Hepatic stellate cell (primary cell): ENCODE results near the gene IDUA.

Experiments
- DNase-seq: peaks from one replicate; pipeline ENCODE4 v3.0.0; 2011; ENCODE audit warnings: low spot score

IDUA gene

GRCh38 chr4:1015746-1016145 lies 28.9 kb downstream of the IDUA start:
- DNase-seq = no peak

- DNase-seq = no peak
Measured at GRCh38 chr4:1017211-1017610, 30.4 kb downstream of the IDUA start.

- no peak for DNase-seq
Measured at GRCh38 chr4:1017706-1018105, 30.9 kb downstream of the IDUA start.

DNA sequence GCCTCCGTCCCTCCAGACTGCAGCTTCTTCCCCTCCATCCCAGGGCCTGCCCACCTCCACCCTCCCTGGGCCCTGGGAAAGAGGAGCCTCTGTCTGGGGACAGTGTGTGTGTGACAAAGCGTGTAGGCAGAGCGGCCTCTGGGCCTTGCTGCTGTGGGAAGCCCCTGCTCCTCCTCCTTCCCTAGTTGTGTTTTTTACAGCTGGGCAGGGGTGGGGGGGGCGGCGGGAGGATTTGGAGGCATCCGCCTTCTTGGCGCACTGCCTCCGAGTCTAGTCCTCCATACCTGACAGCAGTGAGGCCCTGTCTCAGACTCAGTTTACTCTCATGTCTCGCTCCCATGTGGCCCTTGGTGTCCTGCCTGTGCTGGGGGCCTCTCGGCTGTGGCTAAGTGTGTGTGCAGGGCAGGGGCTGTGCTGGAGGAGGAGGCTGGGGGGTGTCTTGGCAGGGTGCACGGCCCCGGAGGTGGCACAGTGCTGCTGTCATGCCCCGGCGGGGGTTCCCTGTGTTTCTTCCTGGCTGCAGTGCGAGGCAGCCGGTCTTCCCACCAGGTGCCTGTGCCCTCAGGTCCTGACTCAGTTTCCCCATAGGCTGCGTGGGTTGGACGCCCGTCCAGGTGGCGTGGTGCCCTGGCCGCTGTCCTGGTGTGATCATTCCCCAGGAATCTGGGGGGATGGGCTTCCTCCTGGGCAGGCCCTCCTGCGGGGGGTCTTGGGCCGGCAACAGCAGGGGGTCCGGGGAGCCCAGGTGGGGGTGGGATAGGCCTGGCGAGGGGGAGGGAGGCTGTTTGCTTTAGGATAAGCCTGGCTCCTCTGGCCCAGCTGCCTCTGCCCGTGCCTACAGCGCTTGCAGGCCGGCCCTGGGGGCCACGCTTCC lies 31.5 kb downstream of the IDUA start:
- DNase-seq = no peak

- no peak for DNase-seq
Measured at GRCh38 chr4:1019320-1019719, 32.5 kb downstream of the IDUA start.

DNA sequence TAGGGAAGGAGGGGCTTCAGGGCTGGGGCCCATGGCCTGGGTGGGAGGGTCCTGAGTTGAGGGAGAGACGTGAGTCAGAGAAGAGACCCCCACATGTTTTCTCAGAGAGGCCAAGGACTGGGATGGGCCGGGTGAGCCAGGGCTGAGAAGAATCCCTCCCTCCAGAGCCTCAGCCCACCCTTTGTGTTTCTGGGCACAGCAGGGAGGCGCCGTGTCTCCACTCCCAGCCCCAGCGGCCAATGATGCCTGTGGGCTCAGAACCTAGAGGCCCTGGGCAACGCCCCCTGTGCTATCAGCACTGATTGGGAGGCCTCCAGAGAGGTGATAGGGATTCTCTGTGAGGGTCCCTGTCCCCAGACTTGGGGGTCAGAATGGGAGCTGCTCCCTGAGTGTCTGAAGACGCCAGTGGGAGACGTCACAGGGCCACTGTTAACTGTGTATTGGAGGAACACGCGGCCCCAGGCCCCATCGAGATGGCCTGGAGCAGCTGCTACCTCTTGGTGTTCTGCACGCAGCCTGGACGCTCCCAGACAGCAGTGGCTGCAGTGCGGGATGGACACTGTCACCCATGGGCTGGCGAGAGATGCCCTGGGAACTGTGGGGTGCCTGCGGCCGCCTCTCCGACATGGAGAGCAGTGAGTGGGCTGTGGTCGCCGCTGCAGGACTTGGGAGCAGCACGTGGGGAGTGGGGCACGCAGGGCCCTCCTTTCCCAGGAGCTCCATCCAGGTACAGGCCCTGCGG lies 33.1 kb downstream of the IDUA start:
- DNase-seq = no peak

GRCh38 chr4:1021386-1022050 lies 34.7 kb downstream of the IDUA start:
- no peak for DNase-seq

DNA sequence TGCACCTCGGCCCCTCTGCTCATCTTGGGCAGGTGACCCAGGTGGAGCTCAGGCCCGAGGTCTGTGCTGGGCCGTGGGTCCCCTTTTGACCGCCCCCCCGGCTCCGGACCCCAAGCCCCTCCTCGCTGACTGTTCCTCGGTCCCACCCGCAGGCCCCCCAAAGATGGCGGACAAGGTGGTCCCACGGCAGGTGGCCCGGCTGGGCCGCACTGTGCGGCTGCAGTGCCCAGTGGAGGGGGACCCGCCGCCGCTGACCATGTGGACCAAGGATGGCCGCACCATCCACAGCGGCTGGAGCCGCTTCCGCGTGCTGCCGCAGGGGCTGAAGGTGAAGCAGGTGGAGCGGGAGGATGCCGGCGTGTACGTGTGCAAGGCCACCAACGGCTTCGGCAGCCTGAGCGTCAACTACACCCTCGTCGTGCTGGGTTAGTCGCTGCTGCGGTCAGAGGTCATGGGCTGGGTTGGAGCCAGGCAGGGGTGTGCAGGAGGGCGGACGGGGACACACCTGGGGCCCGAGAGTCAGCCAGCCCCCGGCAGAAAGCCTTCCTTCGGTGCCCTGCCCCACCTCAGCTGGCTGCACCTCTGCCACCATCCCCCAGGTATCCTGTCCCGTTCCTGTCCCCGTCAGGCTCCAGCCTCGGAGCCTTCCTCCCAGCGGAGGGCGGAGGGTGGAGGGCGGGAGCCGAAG lies 35.4 kb downstream of the IDUA start:
- no peak for DNase-seq

DNA sequence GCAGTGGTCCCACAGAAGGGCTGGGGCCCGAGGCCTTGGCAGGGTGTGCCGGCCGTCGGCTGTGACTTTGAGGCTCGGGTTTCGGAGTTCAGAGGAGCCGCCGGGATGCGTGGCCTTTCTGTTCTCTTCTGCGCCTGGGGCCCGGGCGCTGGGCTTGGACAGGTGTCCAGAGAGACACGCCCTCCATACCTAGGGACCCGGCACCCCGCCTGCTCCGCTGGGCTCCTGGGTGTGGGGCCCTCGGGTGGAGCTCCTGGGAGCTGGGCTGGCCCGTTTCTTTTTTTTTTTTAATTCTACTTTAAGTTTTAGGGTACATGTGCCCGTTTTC lies 35.9 kb downstream of the IDUA start:
- no peak for DNase-seq

GRCh38 chr4:1023075-1023640 lies 36.3 kb downstream of the IDUA start:
- no peak for DNase-seq

DNA sequence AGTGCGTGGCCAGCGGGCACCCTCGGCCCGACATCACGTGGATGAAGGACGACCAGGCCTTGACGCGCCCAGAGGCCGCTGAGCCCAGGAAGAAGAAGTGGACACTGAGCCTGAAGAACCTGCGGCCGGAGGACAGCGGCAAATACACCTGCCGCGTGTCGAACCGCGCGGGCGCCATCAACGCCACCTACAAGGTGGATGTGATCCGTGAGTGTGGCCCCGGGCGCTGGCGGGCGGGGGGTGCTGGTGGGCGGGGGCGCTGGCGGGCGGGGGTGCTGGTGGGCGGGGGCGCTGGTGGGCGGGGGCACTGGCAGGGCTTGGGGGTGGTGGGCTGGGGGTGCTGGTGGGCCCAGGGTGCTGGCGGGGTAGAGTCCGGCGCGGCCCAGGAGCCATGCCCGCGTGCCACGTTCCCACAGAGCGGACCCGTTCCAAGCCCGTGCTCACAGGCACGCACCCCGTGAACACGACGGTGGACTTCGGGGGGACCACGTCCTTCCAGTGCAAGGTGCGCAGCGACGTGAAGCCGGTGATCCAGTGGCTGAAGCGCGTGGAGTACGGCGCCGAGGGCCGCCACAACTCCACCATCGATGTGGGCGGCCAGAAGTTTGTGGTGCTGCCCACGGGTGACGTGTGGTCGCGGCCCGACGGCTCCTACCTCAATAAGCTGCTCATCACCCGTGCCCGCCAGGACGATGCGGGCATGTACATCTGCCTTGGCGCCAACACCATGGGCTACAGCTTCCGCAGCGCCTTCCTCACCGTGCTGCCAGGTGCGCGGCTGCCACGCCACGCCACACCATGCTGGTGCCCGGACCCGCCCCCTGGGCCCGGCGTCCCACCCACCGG lies 37.3 kb downstream of the IDUA start:
- no peak for DNase-seq

GRCh38 chr4:1024882-1025545 lies 38.2 kb downstream of the IDUA start:
- DNase-seq = no peak

- no peak for DNase-seq
Measured at GRCh38 chr4:1026115-1026514, 39.3 kb downstream of the IDUA start.

DNA sequence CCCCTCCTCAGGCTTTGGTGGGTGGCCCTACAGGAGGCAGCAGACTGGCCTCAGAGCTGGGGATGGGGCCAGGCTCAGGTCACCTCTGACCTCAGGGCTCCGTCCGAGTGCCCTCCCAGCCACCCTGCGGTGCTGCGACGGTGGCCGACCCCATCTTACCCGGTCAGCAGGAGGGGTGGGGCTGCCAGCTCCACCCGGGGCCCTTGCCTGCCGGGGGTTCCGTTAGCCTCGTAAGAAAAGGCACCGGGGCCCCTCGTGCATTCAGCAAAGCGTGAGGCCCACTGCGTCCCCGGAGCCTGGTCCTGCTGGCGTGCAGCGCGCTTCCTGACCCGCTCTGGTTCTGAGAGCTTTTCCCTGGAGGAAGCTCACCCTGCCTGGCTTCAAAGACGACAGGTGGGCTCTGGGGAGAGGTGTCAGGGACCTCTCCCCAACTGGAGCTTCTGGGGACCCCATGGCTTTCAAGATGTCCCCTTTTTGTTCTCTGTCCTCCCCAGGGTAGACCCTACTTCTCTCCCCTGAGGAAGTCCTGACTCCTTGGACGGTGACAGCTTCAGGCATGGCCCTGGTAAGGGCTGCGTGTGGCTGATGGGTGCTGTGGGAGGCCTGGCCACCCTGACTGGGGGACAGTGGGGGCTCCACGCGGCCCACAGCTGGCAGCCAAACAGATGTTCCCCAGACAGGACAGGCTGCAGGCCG lies 40.5 kb downstream of the IDUA start:
- no peak for DNase-seq

DNA sequence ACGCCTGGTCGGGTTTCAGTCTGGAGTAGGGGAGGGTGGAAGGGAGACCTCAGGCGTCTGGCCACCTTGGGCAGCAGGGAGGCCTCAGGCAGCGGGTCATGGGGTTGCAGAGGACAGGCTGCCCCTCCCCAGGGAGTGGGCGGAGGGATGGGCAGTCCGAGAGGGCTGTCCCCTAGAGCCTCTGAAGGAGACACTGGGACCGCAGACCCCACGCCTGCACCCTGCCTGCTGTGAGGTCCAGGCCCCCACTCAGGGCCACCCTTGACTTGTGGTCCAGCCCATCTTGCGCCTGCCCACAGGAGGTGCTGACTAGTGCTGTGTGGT lies 41.0 kb downstream of the IDUA start:
- DNase-seq = no peak

GRCh38 chr4:1028574-1029220 lies 41.9 kb downstream of the IDUA start:
- no peak for DNase-seq

GRCh38 chr4:1029529-1029928 lies 42.7 kb downstream of the IDUA start:
- DNase-seq = no peak

GRCh38 chr4:1030031-1030430 lies 43.2 kb downstream of the IDUA start:
- no peak for DNase-seq

- no peak for DNase-seq
Measured at GRCh38 chr4:1030559-1030958, 43.7 kb downstream of the IDUA start.

DNA sequence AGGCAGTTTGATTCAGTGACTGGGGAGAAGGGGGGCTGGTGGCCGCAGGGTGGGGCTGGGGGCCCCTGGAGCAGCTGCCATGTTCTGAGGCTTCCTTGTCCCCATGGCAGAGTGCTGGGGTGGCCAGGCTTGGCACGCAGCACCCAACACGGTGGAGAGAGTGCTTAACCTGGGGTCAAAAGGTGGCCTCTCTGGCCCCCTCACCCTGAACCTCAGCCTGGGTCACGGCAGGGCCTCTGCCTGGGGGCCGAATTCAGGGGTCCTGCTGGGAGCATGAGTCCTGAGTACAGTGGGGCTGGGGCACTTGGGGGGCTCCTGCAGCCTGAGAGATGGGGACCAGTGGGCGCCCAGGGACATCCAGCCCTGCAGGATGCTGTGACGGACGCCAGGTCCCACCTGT lies 44.5 kb downstream of the IDUA start:
- DNase-seq = no peak
